SK-N-SH treated with all-trans-retinoic acid at 6 μM for 48 hours (cell line): Measurements from ENCODE around the gene GLYAT.

Experiments
- ATAC-seq: fragments of 200-7000 bp; cut with Tn5 transposase; 3 replicates; pipeline ENCODE4 v1.9.1; 2020; ENCODE audit warnings: mild to moderate bottlenecking, moderate library complexity
- ARNTL ChIP-seq: fragments of 450-650 bp; formaldehyde crosslinking; IDR thresholded peaks from 2 replicates; pipeline ENCODE4 v1.5.0; 2020; ENCODE audit warnings: low read depth, mild to moderate bottlenecking, moderate library complexity, borderline replicate concordance
- BACH2 ChIP-seq: fragments of 250-450 bp; sonication (Bioruptor Pico); IDR thresholded peaks from 2 replicates; pipeline ENCODE4 v1.9.0; 2021; ENCODE audit warnings: mild to moderate bottlenecking, borderline replicate concordance
- CREB5 ChIP-seq: fragments of 250-450 bp; sonication (Bioruptor Pico); IDR thresholded peaks from 2 replicates; pipeline ENCODE4 v1.5.1; 2020; ENCODE audit warnings: low read depth, mild to moderate bottlenecking, moderate library complexity
- CSDC2 ChIP-seq: fragments of 250-450 bp; sonication (Bioruptor Pico); IDR thresholded peaks from 2 replicates; pipeline ENCODE4 v1.5.0; 2020; ENCODE audit warnings: mild to moderate bottlenecking, moderate library complexity
- ESRRG ChIP-seq: fragments of 250-450 bp; sonication (Bioruptor Pico); IDR thresholded peaks from 2 replicates; pipeline ENCODE4 v1.6.1; 2021; ENCODE audit warnings: mild to moderate bottlenecking
- GLIS3 ChIP-seq: fragments of 250-450 bp; sonication (Bioruptor Pico); IDR thresholded peaks from 2 replicates; pipeline ENCODE4 v1.5.0; 2020; ENCODE audit warnings: mild to moderate bottlenecking, moderate library complexity
- ISL1 ChIP-seq: fragments of 250-450 bp; sonication (Bioruptor Pico); IDR thresholded peaks from 2 replicates; pipeline ENCODE4 v2.1.2; 2022; ENCODE audit warnings: mild to moderate bottlenecking, moderate library complexity
- OSR1 ChIP-seq: fragments of 250-450 bp; sonication (Bioruptor Pico); IDR thresholded peaks from 2 replicates; pipeline ENCODE4 v1.8.0; 2022; ENCODE audit warnings: moderate library complexity, mild to moderate bottlenecking, inconsistent platforms
- PPARA ChIP-seq: fragments of 250-450 bp; sonication (Bioruptor Pico); IDR thresholded peaks from 2 replicates; pipeline ENCODE4 v1.5.0; 2020; ENCODE audit warnings: mild to moderate bottlenecking, borderline replicate concordance
- RARB ChIP-seq: fragments of 250-450 bp; sonication (Bioruptor Pico); IDR thresholded peaks from 2 replicates; pipeline ENCODE4 v1.8.0; 2021; ENCODE audit warnings: mild to moderate bottlenecking, moderate library complexity
- TCF4 ChIP-seq: fragments of 250-450 bp; sonication (Bioruptor Pico); IDR thresholded peaks from 2 replicates; pipeline ENCODE4 v1.8.0; 2021; ENCODE audit warnings: mild to moderate bottlenecking, moderate library complexity, borderline replicate concordance
- TOX ChIP-seq: fragments of 250-450 bp; sonication (Bioruptor Pico); IDR thresholded peaks from 2 replicates; pipeline ENCODE4 v1.8.0; 2021; ENCODE audit warnings: mild to moderate bottlenecking, moderate library complexity, borderline replicate concordance
- TSHZ2 ChIP-seq: fragments of 250-450 bp; sonication (Bioruptor Pico); IDR thresholded peaks from 2 replicates; pipeline ENCODE4 v1.5.0; 2020; ENCODE audit warnings: mild to moderate bottlenecking, moderate library complexity
- ZC3H10 ChIP-seq: fragments of 250-450 bp; sonication (Bioruptor Pico); IDR thresholded peaks from 2 replicates; pipeline ENCODE4 v1.5.1; 2021; ENCODE audit warnings: mild to moderate bottlenecking, moderate library complexity
- ZFP3 ChIP-seq: fragments of 250-450 bp; sonication (Bioruptor Pico); IDR thresholded peaks from 2 replicates; pipeline ENCODE4 v1.5.0; 2020; ENCODE audit warnings: mild to moderate bottlenecking, moderate library complexity
- ZFP30 ChIP-seq: fragments of 450-650 bp; formaldehyde crosslinking; IDR thresholded peaks from 2 replicates; pipeline ENCODE4 v1.5.0; 2022; ENCODE audit warnings: mild to moderate bottlenecking, moderate library complexity
- ZNF565 ChIP-seq: fragments of 450-650 bp; formaldehyde crosslinking; conservative IDR thresholded peaks from 2 replicates; pipeline ENCODE4 v1.5.0; 2020; ENCODE audit warnings: low read depth, mild to moderate bottlenecking, moderate library complexity
- ZNF70 ChIP-seq: fragments of 450-650 bp; formaldehyde crosslinking; IDR thresholded peaks from 2 replicates; pipeline ENCODE4 v1.5.0; 2020; ENCODE audit warnings: mild to moderate bottlenecking, moderate library complexity
- ZNF8 ChIP-seq: fragments of 450-650 bp; formaldehyde crosslinking; IDR thresholded peaks from 2 replicates; pipeline ENCODE4 v1.5.0; 2020; ENCODE audit warnings: mild to moderate bottlenecking, moderate library complexity
- TF ChIP-seq, protein P1 (sequence below): fragments of 250-450 bp; sonication (Bioruptor Pico); IDR thresholded peaks from 2 replicates; pipeline ENCODE4 v1.5.1; 2021; ENCODE audit warnings: mild to moderate bottlenecking, moderate library complexity
- TF ChIP-seq, protein P2 (sequence below): fragments of 250-450 bp; sonication (Bioruptor Pico); IDR thresholded peaks from 2 replicates; pipeline ENCODE4 v1.8.0; 2020; ENCODE audit warnings: mild to moderate bottlenecking, moderate library complexity, borderline replicate concordance

The GLYAT gene

DNA sequence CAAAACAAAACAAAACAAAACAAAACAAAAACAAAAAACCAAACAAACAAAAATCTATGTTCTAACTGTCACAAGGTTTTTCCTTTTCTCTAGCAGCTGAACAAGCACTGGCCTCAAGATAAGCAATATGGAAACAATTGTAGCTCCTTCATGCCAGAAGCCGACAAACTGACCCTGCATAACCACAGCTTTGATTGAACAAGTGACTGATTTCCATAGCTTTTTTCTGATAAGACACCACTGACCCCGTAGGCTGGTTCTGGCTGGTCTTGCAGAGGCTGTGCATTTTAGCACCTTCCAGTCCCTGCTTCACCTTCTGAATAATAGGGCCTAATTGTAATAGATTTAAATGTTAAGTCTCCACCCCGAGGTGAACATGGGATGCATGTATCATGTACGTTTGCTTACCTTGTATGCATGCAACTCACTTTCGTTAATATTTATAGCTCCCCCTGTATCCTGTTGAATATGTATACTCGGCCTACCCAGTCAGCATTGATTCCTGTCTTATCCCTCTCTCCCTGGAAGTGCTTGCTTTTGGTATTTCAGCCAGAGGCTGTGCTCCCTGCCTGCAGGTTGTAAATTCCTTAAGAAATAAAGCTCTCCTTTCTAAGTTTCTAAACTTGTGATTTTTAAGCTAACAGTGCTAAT is 59.6 kb downstream of the GLYAT start:
- TF ChIP-seq RARB: no peak
- TF ChIP-seq CREB5 (CRISPR knock-in tag): no peak
- TF ChIP-seq, protein P1, sequence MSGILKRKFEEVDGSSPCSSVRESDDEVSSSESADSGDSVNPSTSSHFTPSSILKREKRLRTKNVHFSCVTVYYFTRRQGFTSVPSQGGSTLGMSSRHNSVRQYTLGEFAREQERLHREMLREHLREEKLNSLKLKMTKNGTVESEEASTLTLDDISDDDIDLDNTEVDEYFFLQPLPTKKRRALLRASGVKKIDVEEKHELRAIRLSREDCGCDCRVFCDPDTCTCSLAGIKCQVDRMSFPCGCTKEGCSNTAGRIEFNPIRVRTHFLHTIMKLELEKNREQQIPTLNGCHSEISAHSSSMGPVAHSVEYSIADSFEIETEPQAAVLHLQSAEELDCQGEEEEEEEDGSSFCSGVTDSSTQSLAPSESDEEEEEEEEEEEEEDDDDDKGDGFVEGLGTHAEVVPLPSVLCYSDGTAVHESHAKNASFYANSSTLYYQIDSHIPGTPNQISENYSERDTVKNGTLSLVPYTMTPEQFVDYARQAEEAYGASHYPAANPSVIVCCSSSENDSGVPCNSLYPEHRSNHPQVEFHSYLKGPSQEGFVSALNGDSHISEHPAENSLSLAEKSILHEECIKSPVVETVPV (CRISPR knock-in tag): no peak
- no peak for TF ChIP-seq ZNF70 (CRISPR knock-in tag)
- ATAC-seq: no peak

DNA sequence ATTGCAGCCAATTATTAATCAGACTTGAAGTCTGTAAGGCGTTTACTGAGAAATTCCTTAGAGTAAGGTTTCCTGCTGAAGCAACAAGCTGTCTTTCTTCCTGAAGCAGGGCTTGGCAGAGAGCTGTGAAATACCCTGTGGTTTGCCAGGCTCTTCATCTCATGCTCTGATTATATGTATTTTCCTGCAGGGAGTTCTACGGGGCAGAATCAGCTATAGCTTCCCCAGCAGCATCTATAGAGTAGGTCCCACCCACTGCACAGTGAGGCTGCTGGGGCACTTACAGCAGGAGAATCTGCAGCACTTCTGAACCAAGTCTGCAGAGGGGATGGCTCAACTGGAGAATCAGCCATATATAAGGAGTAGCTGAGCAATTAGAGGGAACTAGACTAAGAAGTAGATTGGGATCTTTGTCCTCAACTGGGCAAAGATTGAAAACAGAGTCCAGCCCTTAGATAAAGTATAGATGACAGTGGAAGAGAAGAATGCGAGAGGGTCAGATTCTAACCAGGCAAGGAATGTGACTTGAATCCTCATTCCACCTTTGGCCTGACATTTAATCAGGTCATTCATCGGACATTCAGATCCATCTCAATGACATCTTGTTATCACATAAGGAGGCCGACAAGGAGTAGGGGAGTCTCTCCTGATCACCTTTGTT is 71.7 kb downstream of the GLYAT start:
- ATAC-seq: peak; percentile 40
- TF ChIP-seq OSR1 (CRISPR knock-in tag) (no peak), ISL1 (no peak), CREB5 (CRISPR knock-in tag) (no peak), ARNTL (no peak), ESRRG (CRISPR knock-in tag) (no peak), GLIS3 (CRISPR knock-in tag) (no peak), TCF4 (CRISPR knock-in tag) (no peak), BACH2 (CRISPR knock-in tag) (no peak), TOX (CRISPR knock-in tag) (no peak), ZNF565 (CRISPR knock-in tag) (no peak), PPARA (no peak), ZC3H10 (no peak), ZFP30 (CRISPR knock-in tag) (no peak), ZNF8 (CRISPR knock-in tag) (no peak), CSDC2 (CRISPR knock-in tag) (no peak)
- TF ChIP-seq, protein P2, sequence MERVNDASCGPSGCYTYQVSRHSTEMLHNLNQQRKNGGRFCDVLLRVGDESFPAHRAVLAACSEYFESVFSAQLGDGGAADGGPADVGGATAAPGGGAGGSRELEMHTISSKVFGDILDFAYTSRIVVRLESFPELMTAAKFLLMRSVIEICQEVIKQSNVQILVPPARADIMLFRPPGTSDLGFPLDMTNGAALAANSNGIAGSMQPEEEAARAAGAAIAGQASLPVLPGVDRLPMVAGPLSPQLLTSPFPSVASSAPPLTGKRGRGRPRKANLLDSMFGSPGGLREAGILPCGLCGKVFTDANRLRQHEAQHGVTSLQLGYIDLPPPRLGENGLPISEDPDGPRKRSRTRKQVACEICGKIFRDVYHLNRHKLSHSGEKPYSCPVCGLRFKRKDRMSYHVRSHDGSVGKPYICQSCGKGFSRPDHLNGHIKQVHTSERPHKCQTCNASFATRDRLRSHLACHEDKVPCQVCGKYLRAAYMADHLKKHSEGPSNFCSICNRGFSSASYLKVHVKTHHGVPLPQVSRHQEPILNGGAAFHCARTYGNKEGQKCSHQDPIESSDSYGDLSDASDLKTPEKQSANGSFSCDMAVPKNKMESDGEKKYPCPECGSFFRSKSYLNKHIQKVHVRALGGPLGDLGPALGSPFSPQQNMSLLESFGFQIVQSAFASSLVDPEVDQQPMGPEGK: no peak
- TF ChIP-seq, protein P1 (CRISPR knock-in tag): no peak
- TF ChIP-seq, all 23 proteins: peak for 0

- no peak for ATAC-seq
- no peak for TF ChIP-seq ZFP3 (CRISPR knock-in tag)
- no peak for TF ChIP-seq OSR1 (CRISPR knock-in tag)
- no peak for TF ChIP-seq TSHZ2 (CRISPR knock-in tag)
- TF ChIP-seq ZFP30 (CRISPR knock-in tag): no peak
- TF ChIP-seq, protein P2: no peak
- TF ChIP-seq ESRRG (CRISPR knock-in tag): no peak
- TF ChIP-seq BACH2 (CRISPR knock-in tag): no peak
Observed at GRCh38 chr11:58659404-58659803, 72.3 kb downstream of the GLYAT start.
